GM12878 (cell line): ENCODE measurements around the gene KTN1. TPM values are rescaled to one million over a fixed set of nuclear protein-coding genes. Genes with fewer than 3 reads are reported as not detected.

Experiments
- ATAC-seq: fragments of 200-7000 bp; cut with Tn5 transposase; 3 replicates; pipeline ENCODE4 v1.9.1; 2020; ENCODE audit warnings: mild to moderate bottlenecking, moderate library complexity
- BruUV-seq: library from RNA; stranded (reverse); fragments of 400-500 nt; replicated peaks from 2 replicates; lab custom pipeline; 2021; lab: Mats Ljungman, UMichigan
- CTCF ChIA-PET: fragments of 300-600 bp; sonication (Branson Sonifier 250); formaldehyde crosslinking; extraction: SDS; loops from one replicate; lab custom pipeline; 2021; ENCODE audit warnings: inconsistent platforms; lab: Yijun Ruan, JAX
- POLR2A ChIA-PET: fragments of 350-600 bp; formaldehyde crosslinking; extraction: SDS; loops from one replicate; lab custom pipeline; 2021; ENCODE audit warnings: inconsistent platforms; lab: Charles Lee
- RAD21 ChIA-PET: fragments of 300-600 bp; sonication (Branson Sonifier 250); formaldehyde crosslinking; loops from one replicate; lab custom pipeline; 2023; ENCODE audit warnings: antibody characterized with exemption; ENCODE audit not compliant: unreplicated experiment; lab: Charles Lee
- SMC1A ChIA-PET: fragments of 300-600 bp; sonication (Branson Sonifier 250); formaldehyde crosslinking; loops from one replicate; lab custom pipeline; 2023; ENCODE audit not compliant: unreplicated experiment, uncharacterized antibody; lab: Charles Lee
- DNase-seq: peaks from one replicate; pipeline ENCODE4 v3.0.0-alpha.2; 2011; ENCODE audit warnings: low read depth, low spot score
- FAIRE-seq: peaks from 3 replicates; lab custom pipeline; 2011; peaks lifted over from hg19 to GRCh38; lab: Jason Lieb, UNC
- H2AFZ ChIP-seq: 2 replicates; pipeline ENCODE4 v1.6.0; 2011; ENCODE audit warnings: low read depth, low read length, control low read depth; ENCODE audit not compliant: control insufficient read depth
- H3K27ac ChIP-seq: 2 replicates; pipeline ENCODE4 v1.5.1; 2011; ENCODE audit warnings: control low read depth; ENCODE audit not compliant: control insufficient read depth, insufficient read depth
- H3K27me3 ChIP-seq, 2 experiments: replicated peaks in 1 of 2; 2 replicates each; pipeline versions ENCODE4 v1.6.0 to v1.6.1; 2011; ENCODE audit warnings: low read length in 1 of 2; ENCODE audit not compliant: control insufficient read depth in 2 of 2, insufficient read depth in 2 of 2
- H3K36me3 ChIP-seq, 2 experiments: 2 replicates each; pipeline ENCODE4 v1.5.1; 2011; ENCODE audit warnings: low read length in 1 of 2; ENCODE audit not compliant: control insufficient read depth in 2 of 2, insufficient read depth in 2 of 2
- H3K4me1 ChIP-seq: 2 replicates; pipeline ENCODE4 v1.6.1; 2011; ENCODE audit warnings: mild to moderate bottlenecking, low read length, moderate library complexity, mixed read lengths; ENCODE audit not compliant: control insufficient read depth, insufficient read depth
- H3K4me2 ChIP-seq: 2 replicates; pipeline ENCODE4 v1.6.0; 2011; ENCODE audit warnings: control low read depth; ENCODE audit not compliant: control insufficient read depth, insufficient read depth
- H3K4me3 ChIP-seq: fragments of 200-600 bp; sonication (generic); 2 replicates; pipeline ENCODE4 v1.5.1; 2016
- H3K79me2 ChIP-seq: 2 replicates; pipeline ENCODE4 v1.6.0; 2011; ENCODE audit warnings: low read length; ENCODE audit not compliant: control insufficient read depth, insufficient read depth
- H3K9ac ChIP-seq: 2 replicates; pipeline ENCODE4 v1.8.0; 2011; ENCODE audit warnings: low read length, control low read depth, mixed read lengths; ENCODE audit not compliant: control insufficient read depth, insufficient read depth
- H3K9me3 ChIP-seq: replicated peaks from 3 replicates; pipeline ENCODE4 v1.5.1; 2011; ENCODE audit warnings: mild to moderate bottlenecking, low read length; ENCODE audit not compliant: control insufficient read depth, insufficient read depth
- H4K20me1 ChIP-seq: 2 replicates; pipeline ENCODE4 v1.6.0; 2011; ENCODE audit not compliant: control insufficient read depth, insufficient read depth
- ASH2L ChIP-seq: fragments of 300-600, 200-600 bp; sonication (generic); IDR thresholded peaks from 2 replicates; pipeline ENCODE4 v1.6.1; 2017; ENCODE audit warnings: low read depth, mild to moderate bottlenecking, borderline replicate concordance
- DPF2 ChIP-seq: fragments of 450-650 bp; IDR thresholded peaks from 2 replicates; pipeline ENCODE4 v1.6.1; 2017; ENCODE audit warnings: mild to moderate bottlenecking
- E2F8 ChIP-seq: fragments of 450-650 bp; IDR thresholded peaks from 2 replicates; pipeline ENCODE4 v1.6.1; 2018; ENCODE audit warnings: mild to moderate bottlenecking, low read depth, moderate library complexity; ENCODE audit not compliant: partially characterized antibody
- ETV6 ChIP-seq, 2 experiments: fragments of 450-650 bp in 1 of 2; IDR thresholded peaks in 1 of 2; conservative IDR thresholded peaks in 1 of 2; 2 replicates each; pipeline ENCODE4 v1.6.1; 2014; ENCODE audit warnings: antibody characterized with exemption in 1 of 2, borderline replicate concordance in 1 of 2, low read depth in 1 of 2, mild to moderate bottlenecking in 1 of 2, moderate library complexity in 1 of 2
- GABPA ChIP-seq: IDR thresholded peaks from 2 replicates; pipeline ENCODE4 v1.6.1; 2014; ENCODE audit warnings: antibody characterized with exemption, low read depth, mild to moderate bottlenecking, inconsistent platforms
- NR2C2 ChIP-seq: IDR thresholded peaks from 2 replicates; pipeline ENCODE4 v1.6.1; 2011; ENCODE audit warnings: borderline replicate concordance, low read depth; ENCODE audit not compliant: control insufficient read depth, insufficient read length
- NRF1 ChIP-seq: conservative IDR thresholded peaks from 2 replicates; pipeline ENCODE4 v1.6.1; 2011; ENCODE audit warnings: mild to moderate bottlenecking, low read depth, low read length, improper control_type of control experiment
- SMARCA5 ChIP-seq: fragments of 450-650 bp; IDR thresholded peaks from 2 replicates; pipeline ENCODE4 v1.6.1; 2017; ENCODE audit warnings: mild to moderate bottlenecking
- SUPT20H ChIP-seq: IDR thresholded peaks from 2 replicates; pipeline ENCODE4 v1.6.1; 2011; ENCODE audit warnings: low read depth, mild to moderate bottlenecking, low read length, moderate library complexity, borderline replicate concordance; ENCODE audit not compliant: control insufficient read depth
- WGBS: methylation state at CpG from one replicate; pipeline ENCODE4 v1.1.6; 2016; ENCODE audit warnings: low lambda C conversion rate; ENCODE audit not compliant: insufficient replicate concordance, insufficient coverage; ENCODE audit errors: missing lambda C conversion rate; 5-methylcytosine and 5-hydroxymethylcytosine counted together
- in situ Hi-C: fragments of 300-500 bp; cut with MboI; formaldehyde crosslinking; loops from 9 replicates; pipeline ENCODE4 v1.14.3; 2018; ENCODE audit warnings: mixed read lengths
- intact Hi-C: fragments of 100-400 bp; cut with micrococcal nuclease; formaldehyde crosslinking; loops from one replicate; pipeline ENCODE4 v1.14.2; 2022; ENCODE audit not compliant: unreplicated experiment
- polyA plus RNA-seq, 11 experiments: library from polyadenylated mRNA; depleted of rRNA in 4 of 11; unstranded in 6 of 11; stranded (reverse) in 5 of 11; fragments of >200 nt; fragmentation: Nextera tagmentation in 4 of 11; fragmentation: Illumina TruSeq in 1 of 11; extraction: Ambion mirVana in 4 of 11; extraction: Trizol in 1 of 11; gene quantifications; 1 replicate in 1 of 11; 2 replicates in 10 of 11; pipeline versions ENCODE4 v1.2.1 to v1.2.3, GENCODE V29; 2011 to 2016; ENCODE audit warnings: inconsistent platforms in 2 of 11, missing spikeins in 2 of 11, low read depth in 1 of 11
- total RNA-seq, 4 experiments: library from RNA; depleted of rRNA in 3 of 4; stranded (reverse); fragments of >200 nt in 3 of 4; fragmentation: Illumina TruSeq in 1 of 4; extraction: Trizol in 1 of 4; gene quantifications; 2 replicates each; pipeline versions ENCODE4 v1.2.1 to v1.2.3, GENCODE V29; 2013 to 2021

The KTN1 gene
- total and polyA plus RNA-seq, 10 of the 15 experiments (the other 5 are each of a cell fraction or from before 2014, with no cell fraction given): 50.6 to 154 (median 84.2) TPM

GRCh38 chr14:55731311-55731872, 151.4 kb downstream of the KTN1 start:
- no peak for ATAC-seq
- BruUV-seq: no TSS peak
- no peak overlapping the region for H3K9ac ChIP-seq
- ChIA-PET POLR2A (no interaction called here), RAD21 (interaction anchor here (0.6 to 4.6 kb wide), 12 partner anchors 21 to 743 kb away, joined by 3 to 29 read pairs (median 3); no protein-coding TSS in a partner anchor)
- TF ChIP-seq ETV6 (conservative IDR thresholded peaks at IDR 0.05 in 1 of 2, IDR thresholded peaks at IDR 0.05 in 1 of 2; ENCODE audit: borderline replicate concordance in 1 of 2, low read depth in 1 of 2): no peak
- no peak for TF ChIP-seq ASH2L
- no peak for TF ChIP-seq GABPA
- TF ChIP-seq NR2C2: no peak
- TF ChIP-seq DPF2: no peak
- TF ChIP-seq SMARCA5: no peak
- TF ChIP-seq SUPT20H: no peak
- TF ChIP-seq NRF1: no peak
- TF ChIP-seq E2F8: no peak
- TF ChIP-seq, all 136 proteins: peak for 0
- DNase-seq (no peak), FAIRE-seq (no peak)
- Histone ChIP-seq H3K79me2 (no peaks in the 10 kb centered on the region), H3K27me3 (no peaks in the 10 kb centered on the region), H3K36me3 (no peaks in the 10 kb centered on the region), H3K4me2 (no peak overlapping the region), H3K9me3 (peaks cover 3% of the 10 kb centered on the region; the same call in 1 of the 3 replicates), H4K20me1 (no peaks in the 10 kb centered on the region), H3K4me3 (no peak overlapping the region), H3K4me1 (no peaks in the 10 kb centered on the region), H2AFZ (no peak overlapping the region), H3K27ac (no peak overlapping the region)
- WGBS: 58% methylated on average over 4 of the region's 4 CpGs
- intact Hi-C loops: loop anchor here (10.0 kb wide), 1 partner anchor 743 kb away; no protein-coding TSS in a partner anchor
- ChIA-PET SMC1A (interaction anchor here (0.6 to 2.4 kb wide), 14 partner anchors 39 to 745 kb away, joined by 3 to 11 read pairs (median 4); no protein-coding TSS in a partner anchor), CTCF (interaction anchor here (0.7 to 6.6 kb wide), 30 partner anchors 8 to 1022 kb away, joined by 3 to 67 read pairs (median 3); no protein-coding TSS in a partner anchor)
- in situ Hi-C loops: loop anchor here (10.0 kb wide), 1 partner anchor 613 kb away; no protein-coding TSS in a partner anchor
